ENCODE measurements around the gene COX5A.

GRCh38 chr15:74891469-74891868 is 46.4 kb downstream of the COX5A start:
- TF ChIP-seq SUZ12 (IDR thresholded peaks at IDR 0.05; ENCODE audit: extremely low read depth, insufficient read depth, insufficient read length), result no peak
- TF ChIP-seq YY1 (IDR thresholded peaks at IDR 0.05; ENCODE audit: insufficient read depth, insufficient read length), result no peak
- TF ChIP-seq ZNF274 (IDR thresholded peaks at IDR 0.05; ENCODE audit: low read depth, low read length), result no peak
